Measurements from ENCODE around the gene NCAM1. TPM values are rescaled to one million over a fixed set of nuclear protein-coding genes. Genes with fewer than 3 reads are reported as not detected.

Gene NCAM1
- total RNA-seq, 1 experiment from 2014 or later, result 0.22 TPM

GRCh38 chr11:113167599-113167998 is 206.4 kb downstream of the NCAM1 start:
- ChIA-PET POLR2A (no interaction called here), RAD21 (ENCODE audit: low non-redundant PET in 1 of 2, low total read pairs in 2 of 2, uncharacterized antibody in 2 of 2, unreplicated experiment in 2 of 2) (no interaction called here)
- intact Hi-C loops (cut with micrococcal nuclease), result no loop called here

More at GRCh38 chr11:113167599-113167998, 206.4 kb downstream of the NCAM1 start:
- ATAC-seq (no peak), DNase-seq (ENCODE audit: low read depth, low spot score) (no peak)
- Histone ChIP-seq H3K4me3 (replicated peaks in 1 of 2; ENCODE audit: low read depth in 1 of 2, low read length in 2 of 2) (no peak overlapping the region), H3K4me2 (ENCODE audit: low read length) (no peak overlapping the region), H3K9me3 (ENCODE audit: control insufficient read depth in 1 of 2, insufficient read depth in 1 of 2, low read depth in 1 of 2, low read length in 2 of 2) (no peaks in the 10 kb centered on the region), H3K9ac (ENCODE audit: low read length) (no peak overlapping the region), H3K36me3 (ENCODE audit: control insufficient read depth in 1 of 2, insufficient read depth in 2 of 2, low read length in 2 of 2) (no peaks in the 10 kb centered on the region), H2AFZ (ENCODE audit: low read depth, low read length, poor library complexity, severe bottlenecking) (no peak overlapping the region), H3K9me2 (ENCODE audit: insufficient read depth) (no peaks in the 10 kb centered on the region), H3K27me3 (ENCODE audit: insufficient read depth, low read length) (peaks cover 41% of the 10 kb centered on the region), H3K79me2 (ENCODE audit: insufficient read depth, low read length) (no peaks in the 10 kb centered on the region), H3K4me1 (ENCODE audit: control insufficient read depth in 1 of 2, insufficient read depth in 2 of 2, low read length in 2 of 2) (no peaks in the 10 kb centered on the region), H3K27ac (ENCODE audit: low read depth, low read length) (no peak overlapping the region), H4K20me1 (ENCODE audit: insufficient read depth) (no peaks in the 10 kb centered on the region)
- CTCF ChIA-PET, result no interaction called here
- BruUV-seq (replicated peaks), result no TSS peak
- TF ChIP-seq EZH2 (IDR thresholded peaks at IDR 0.05), result no peak
- no peak for TF ChIP-seq ZFX (IDR thresholded peaks at IDR 0.05)
- TF ChIP-seq SIN3A (IDR thresholded peaks at IDR 0.05; ENCODE audit: low read depth), result no peak
- TF ChIP-seq YY1 (IDR thresholded peaks at IDR 0.05; ENCODE audit: extremely low read depth, insufficient replicate concordance, low read depth, low read length), result no peak
- TF ChIP-seq EGR1 (IDR thresholded peaks at IDR 0.05; ENCODE audit: low read depth), result no peak
- no peak for TF ChIP-seq REST (IDR thresholded peaks at IDR 0.05; ENCODE audit: low read depth)
- TF ChIP-seq ZBTB33 (IDR thresholded peaks at IDR 0.05; ENCODE audit: extremely low read depth, insufficient replicate concordance, low read length), result no peak
- TF ChIP-seq TCF7L2 (IDR thresholded peaks at IDR 0.05; ENCODE audit: borderline replicate concordance, extremely low read depth, insufficient read depth, insufficient read length), result no peak
- TF ChIP-seq SRF (IDR thresholded peaks at IDR 0.05; ENCODE audit: low read depth), result no peak
- TF ChIP-seq ZNF274 (IDR thresholded peaks at IDR 0.05; ENCODE audit: low read depth, low read length), result no peak
- TF ChIP-seq RAD21 (IDR thresholded peaks at IDR 0.05; ENCODE audit: low read depth), result no peak
